HepG2 (cell line): Measurements from ENCODE around the gene PLD1. TPM values are rescaled to one million over a fixed set of nuclear protein-coding genes. Genes with fewer than 3 reads are reported as not detected.
A peak's percentile ranks its signal among the peaks of the same experiment; 100 is the strongest.

Experiments
- ADNP ChIP-seq: sonication (generic); formaldehyde crosslinking; IDR thresholded peaks from 2 replicates; pipeline ENCODE4 v1.4.0; 2020; ENCODE audit warnings: missing genetic modification reagents
- GATAD2A ChIP-seq: IDR thresholded peaks from 2 replicates; pipeline ENCODE4 v1.6.1; 2016
- KAT2B ChIP-seq: fragments of 150-350 bp; IDR thresholded peaks from 2 replicates; pipeline ENCODE4 v1.6.1; 2014; ENCODE audit warnings: low read depth, low read length, borderline replicate concordance
- MLX ChIP-seq: IDR thresholded peaks from 2 replicates; pipeline ENCODE4 v1.6.1; 2016
- MTF2 ChIP-seq: sonication (generic); formaldehyde crosslinking; IDR thresholded peaks from 2 replicates; pipeline ENCODE4 v1.5.0; 2020; ENCODE audit warnings: missing genetic modification reagents, borderline replicate concordance
- MXD4 ChIP-seq: IDR thresholded peaks from 2 replicates; pipeline ENCODE4 v1.6.1; 2016; ENCODE audit warnings: mild to moderate bottlenecking, missing biosample characterization, missing genetic modification reagents
- PAWR ChIP-seq: sonication (generic); formaldehyde crosslinking; IDR thresholded peaks from 2 replicates; pipeline ENCODE4 v1.4.0; 2020; ENCODE audit warnings: missing genetic modification reagents, mild to moderate bottlenecking, borderline replicate concordance
- PAXIP1 ChIP-seq: sonication (generic); formaldehyde crosslinking; conservative IDR thresholded peaks from 2 replicates; pipeline ENCODE4 v1.4.0; 2020; ENCODE audit warnings: mild to moderate bottlenecking, missing genetic modification reagents, moderate library complexity
- PHF5A ChIP-seq: IDR thresholded peaks from one replicate; pipeline ENCODE4 v1.6.1; 2018; ENCODE audit warnings: low read depth, missing genetic modification reagents; ENCODE audit not compliant: unreplicated experiment
- POGZ ChIP-seq: sonication (generic); formaldehyde crosslinking; IDR thresholded peaks from 2 replicates; pipeline ENCODE4 v1.4.0; 2020; ENCODE audit warnings: mild to moderate bottlenecking, missing genetic modification reagents
- SMAD3 ChIP-seq: sonication (generic); formaldehyde crosslinking; IDR thresholded peaks from 2 replicates; pipeline ENCODE4 v1.4.0; 2020; ENCODE audit warnings: missing genetic modification reagents
- SOX13 ChIP-seq, 3 experiments: fragments of 450-650 bp in 1 of 3; sonication (generic) in 1 of 3; formaldehyde crosslinking in 1 of 3; IDR thresholded peaks in 2 of 3; conservative IDR thresholded peaks in 1 of 3; 2 replicates each; pipeline versions ENCODE4 v1.5.0 to v1.6.1; 2016 to 2020; ENCODE audit warnings: antibody characterized with exemption in 1 of 3, mild to moderate bottlenecking in 1 of 3, missing compliant biosample characterization in 1 of 3, missing genetic modification reagents in 1 of 3, moderate library complexity in 1 of 3
- ZFP82 ChIP-seq: sonication (generic); formaldehyde crosslinking; IDR thresholded peaks from 2 replicates; pipeline ENCODE4 v1.5.1; 2020; ENCODE audit warnings: mild to moderate bottlenecking, missing genetic modification reagents, borderline replicate concordance
- ZMYM3 ChIP-seq: sonication (generic); formaldehyde crosslinking; IDR thresholded peaks from 2 replicates; pipeline ENCODE4 v1.5.1; 2020; ENCODE audit warnings: mild to moderate bottlenecking, missing genetic modification reagents
- ZNF260 ChIP-seq: sonication (generic); formaldehyde crosslinking; IDR thresholded peaks from 2 replicates; pipeline ENCODE4 v1.4.0; 2020; ENCODE audit warnings: missing genetic modification reagents, low read depth, mild to moderate bottlenecking, borderline replicate concordance
- ZNF629 ChIP-seq: sonication (generic); formaldehyde crosslinking; conservative IDR thresholded peaks from 2 replicates; pipeline ENCODE4 v1.5.0; 2020; ENCODE audit warnings: missing genetic modification reagents
- ZNF800 ChIP-seq: sonication (generic); formaldehyde crosslinking; IDR thresholded peaks from 2 replicates; pipeline ENCODE4 v1.4.0; 2020; ENCODE audit warnings: missing genetic modification reagents
- polyA plus RNA-seq, 8 experiments: library from polyadenylated mRNA; depleted of rRNA in 3 of 8; stranded (reverse) in 7 of 8; unstranded in 1 of 8; fragments of >200 nt; fragmentation: Illumina TruSeq in 4 of 8; extraction: Trizol in 4 of 8; gene quantifications; 2 replicates each; pipeline versions ENCODE4 v1.2.1 to v1.2.3, GENCODE V29; 2011 to 2016; ENCODE audit warnings: low read depth in 4 of 8, missing spikeins in 1 of 8, mixed read lengths in 1 of 8; ENCODE audit not compliant: insufficient read depth in 1 of 8
- total RNA-seq, 5 experiments: library from RNA; depleted of rRNA; stranded (reverse); fragments of >200 nt; fragmentation: Illumina TruSeq; extraction: Trizol; gene quantifications; 2 replicates each; pipeline ENCODE4 v1.2.3, GENCODE V29; 2016; ENCODE audit warnings: low read depth in 1 of 5
- TF ChIP-seq, protein P1 (sequence below): sonication (generic); formaldehyde crosslinking; IDR thresholded peaks from 2 replicates; pipeline ENCODE4 v1.5.1; 2020; ENCODE audit warnings: missing genetic modification reagents, mild to moderate bottlenecking, borderline replicate concordance
- TF ChIP-seq, protein P2 (sequence below): sonication (generic); formaldehyde crosslinking; conservative IDR thresholded peaks from 2 replicates; pipeline ENCODE4 v1.4.0; 2020; ENCODE audit warnings: missing genetic modification reagents

PLD1 gene
- total and polyA plus RNA-seq, 2 of the 13 experiments (the other 11 are each of a cell fraction or from before 2014, with no cell fraction given), result 27.1 to 59.4 TPM

DNA sequence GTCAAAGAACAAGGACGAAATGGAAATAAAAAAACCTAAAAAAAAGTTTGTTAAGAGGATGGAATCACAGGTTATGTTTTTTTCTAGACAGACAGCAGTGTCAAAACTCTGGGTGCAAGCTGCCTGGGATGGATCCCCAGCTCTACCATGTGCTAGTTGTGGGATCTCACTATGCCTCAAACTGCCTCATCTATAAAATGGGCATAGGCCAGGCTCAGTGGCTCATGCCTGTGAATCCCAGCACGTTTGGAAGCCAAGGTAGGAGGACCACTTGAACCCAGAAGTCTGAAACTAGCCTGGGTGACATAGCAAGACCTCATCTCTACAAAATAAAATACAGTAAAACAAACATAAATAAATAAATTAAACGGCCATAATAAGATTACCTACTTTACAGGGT, 4.6 kb downstream of the PLD1 start (continued):
- TF ChIP-seq ADNP (CRISPR knock-in tag), result peak; percentile 71; the same call in 1 of the 2 replicates
- no peak for TF ChIP-seq MXD4 (CRISPR knock-in tag)
- no peak for TF ChIP-seq PAXIP1 (CRISPR knock-in tag)
- TF ChIP-seq ZNF629, result peak; percentile 97
- no peak for TF ChIP-seq PAWR (CRISPR knock-in tag)
- no peak for TF ChIP-seq MTF2 (CRISPR knock-in tag)
- TF ChIP-seq PHF5A (CRISPR knock-in tag), result no peak
- TF ChIP-seq, protein P1, sequence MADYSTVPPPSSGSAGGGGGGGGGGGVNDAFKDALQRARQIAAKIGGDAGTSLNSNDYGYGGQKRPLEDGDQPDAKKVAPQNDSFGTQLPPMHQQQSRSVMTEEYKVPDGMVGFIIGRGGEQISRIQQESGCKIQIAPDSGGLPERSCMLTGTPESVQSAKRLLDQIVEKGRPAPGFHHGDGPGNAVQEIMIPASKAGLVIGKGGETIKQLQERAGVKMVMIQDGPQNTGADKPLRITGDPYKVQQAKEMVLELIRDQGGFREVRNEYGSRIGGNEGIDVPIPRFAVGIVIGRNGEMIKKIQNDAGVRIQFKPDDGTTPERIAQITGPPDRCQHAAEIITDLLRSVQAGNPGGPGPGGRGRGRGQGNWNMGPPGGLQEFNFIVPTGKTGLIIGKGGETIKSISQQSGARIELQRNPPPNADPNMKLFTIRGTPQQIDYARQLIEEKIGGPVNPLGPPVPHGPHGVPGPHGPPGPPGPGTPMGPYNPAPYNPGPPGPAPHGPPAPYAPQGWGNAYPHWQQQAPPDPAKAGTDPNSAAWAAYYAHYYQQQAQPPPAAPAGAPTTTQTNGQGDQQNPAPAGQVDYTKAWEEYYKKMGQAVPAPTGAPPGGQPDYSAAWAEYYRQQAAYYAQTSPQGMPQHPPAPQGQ (CRISPR knock-in tag), result no peak
- no peak for TF ChIP-seq ZNF260 (CRISPR knock-in tag)
- TF ChIP-seq GATAD2A (CRISPR knock-in tag), result no peak
- no peak for TF ChIP-seq MLX (CRISPR knock-in tag)
- no peak for TF ChIP-seq SMAD3 (CRISPR knock-in tag)
- no peak for TF ChIP-seq ZNF800 (CRISPR knock-in tag)
- TF ChIP-seq ZMYM3 (CRISPR knock-in tag), result peak; percentile 90
- TF ChIP-seq POGZ (CRISPR knock-in tag), result peak; percentile 20; the same call in 1 of the 2 replicates
- TF ChIP-seq SOX13 (IDR thresholded peaks at IDR 0.05), result no peak
- no peak for TF ChIP-seq SOX13 (CRISPR knock-in tag; conservative IDR thresholded peaks at IDR 0.05 in 1 of 2, IDR thresholded peaks at IDR 0.05 in 1 of 2)
- TF ChIP-seq, protein P2, sequence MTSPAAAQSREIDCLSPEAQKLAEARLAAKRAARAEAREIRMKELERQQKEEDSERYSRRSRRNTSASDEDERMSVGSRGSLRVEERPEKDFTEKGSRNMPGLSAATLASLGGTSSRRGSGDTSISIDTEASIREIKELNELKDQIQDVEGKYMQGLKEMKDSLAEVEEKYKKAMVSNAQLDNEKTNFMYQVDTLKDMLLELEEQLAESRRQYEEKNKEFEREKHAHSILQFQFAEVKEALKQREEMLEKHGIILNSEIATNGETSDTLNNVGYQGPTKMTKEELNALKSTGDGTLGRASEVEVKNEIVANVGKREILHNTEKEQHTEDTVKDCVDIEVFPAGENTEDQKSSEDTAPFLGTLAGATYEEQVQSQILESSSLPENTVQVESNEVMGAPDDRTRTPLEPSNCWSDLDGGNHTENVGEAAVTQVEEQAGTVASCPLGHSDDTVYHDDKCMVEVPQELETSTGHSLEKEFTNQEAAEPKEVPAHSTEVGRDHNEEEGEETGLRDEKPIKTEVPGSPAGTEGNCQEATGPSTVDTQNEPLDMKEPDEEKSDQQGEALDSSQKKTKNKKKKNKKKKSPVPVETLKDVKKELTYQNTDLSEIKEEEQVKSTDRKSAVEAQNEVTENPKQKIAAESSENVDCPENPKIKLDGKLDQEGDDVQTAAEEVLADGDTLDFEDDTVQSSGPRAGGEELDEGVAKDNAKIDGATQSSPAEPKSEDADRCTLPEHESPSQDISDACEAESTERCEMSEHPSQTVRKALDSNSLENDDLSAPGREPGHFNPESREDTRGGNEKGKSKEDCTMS (CRISPR knock-in tag), result no peak
- TF ChIP-seq KAT2B, result no peak
- no peak for TF ChIP-seq ZFP82
